GM19328 (cell line): ENCODE measurements around the gene SRCAP.

ENCODE experiments used
- ATAC-seq: cut with Tn5 transposase; IDR thresholded peaks from one replicate; pipeline ENCODE4 v1.9.1; 2021; ENCODE audit warnings: mild to moderate bottlenecking, moderate library complexity; ENCODE audit not compliant: unreplicated experiment

The SRCAP gene

DNA sequence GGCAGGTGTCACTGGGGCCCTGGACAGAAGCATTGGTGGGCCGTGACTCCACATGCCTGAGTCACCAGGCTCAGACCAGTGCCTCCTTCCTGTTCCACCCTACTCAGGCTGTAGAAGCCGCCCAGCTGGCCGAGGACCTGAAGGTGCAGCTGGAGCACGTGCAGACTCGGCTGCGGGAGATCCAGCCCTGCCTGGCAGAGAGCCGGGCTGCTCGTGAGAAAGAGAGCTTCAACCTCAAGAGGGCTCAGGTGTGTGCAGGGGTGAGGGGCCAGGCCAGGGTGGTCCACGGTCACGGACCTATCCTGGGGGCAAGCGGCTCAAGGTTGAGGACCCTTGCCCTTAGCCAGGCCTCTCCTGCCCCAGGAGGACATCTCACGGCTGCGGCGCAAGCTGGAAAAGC lies 72.8 kb downstream of the SRCAP start:
- ATAC-seq = no peak

DNA sequence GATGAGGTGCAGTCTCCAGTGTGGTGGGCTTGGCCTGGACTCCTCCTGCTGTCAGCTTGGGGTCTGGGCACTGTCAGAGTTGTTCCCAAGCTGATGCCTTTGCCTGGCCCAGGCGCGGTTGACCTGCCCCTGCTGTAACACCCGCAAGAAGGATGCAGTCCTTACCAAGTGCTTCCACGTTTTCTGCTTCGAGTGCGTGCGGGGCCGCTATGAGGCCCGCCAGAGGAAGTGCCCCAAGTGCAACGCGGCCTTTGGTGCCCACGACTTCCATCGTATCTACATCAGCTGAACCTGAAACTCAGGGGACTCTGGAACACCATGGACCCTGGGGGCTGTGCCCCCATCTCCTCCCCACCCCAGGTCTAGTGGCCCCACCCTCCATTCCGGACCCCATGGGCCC lies 74.9 kb downstream of the SRCAP start:
- no peak for ATAC-seq

DNA sequence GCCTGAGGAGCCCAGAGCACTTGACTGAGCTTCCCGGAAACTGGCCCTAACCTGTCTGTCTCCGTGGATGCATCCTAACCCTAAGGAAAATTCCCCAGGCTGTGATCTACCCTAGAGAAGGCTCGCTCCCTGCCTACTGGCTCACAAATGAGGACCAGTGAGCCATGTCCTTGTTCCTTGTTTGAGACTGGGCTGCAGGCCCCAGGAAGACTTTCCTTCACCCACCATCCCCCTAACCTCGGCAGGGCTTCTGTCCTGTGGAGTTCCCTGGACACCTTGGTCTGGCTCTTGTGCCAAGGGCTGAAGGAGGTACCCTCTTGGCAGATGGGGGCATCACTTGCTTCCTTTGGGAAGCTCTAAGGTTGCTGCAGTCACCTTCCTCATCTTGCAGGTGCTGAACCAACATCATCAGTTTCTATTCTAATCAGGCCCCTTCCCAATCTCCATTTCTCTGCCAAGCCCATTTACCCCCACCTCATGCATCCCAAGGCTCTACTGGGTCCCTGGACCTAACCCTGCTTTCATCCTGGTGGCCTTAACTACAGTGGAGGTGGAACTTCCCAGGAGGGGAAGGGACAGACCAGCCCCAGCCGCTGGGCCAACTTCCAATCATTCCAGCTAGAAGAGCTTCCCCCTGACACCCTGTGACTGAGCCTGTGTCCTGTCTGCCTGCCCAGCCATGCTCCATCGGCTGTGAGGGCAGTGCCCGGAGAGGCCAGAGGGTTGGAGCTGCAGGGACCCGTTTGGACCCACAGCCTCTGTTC lies 75.6 kb downstream of the SRCAP start:
- no peak for ATAC-seq

DNA sequence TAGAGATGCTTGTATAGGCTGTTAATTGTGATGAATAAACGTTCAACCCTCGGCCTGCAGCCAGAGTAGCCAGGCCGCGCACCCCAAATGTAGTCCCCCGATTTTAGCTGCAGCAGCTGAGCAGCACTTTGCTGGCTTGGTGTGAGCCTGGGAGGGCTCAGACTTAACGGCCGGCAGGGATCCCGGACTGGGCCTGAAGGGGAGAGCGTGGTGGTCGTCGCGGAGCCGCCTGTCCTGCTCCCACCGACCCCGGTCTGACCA lies 76.1 kb downstream of the SRCAP start:
- ATAC-seq = no peak

DNA sequence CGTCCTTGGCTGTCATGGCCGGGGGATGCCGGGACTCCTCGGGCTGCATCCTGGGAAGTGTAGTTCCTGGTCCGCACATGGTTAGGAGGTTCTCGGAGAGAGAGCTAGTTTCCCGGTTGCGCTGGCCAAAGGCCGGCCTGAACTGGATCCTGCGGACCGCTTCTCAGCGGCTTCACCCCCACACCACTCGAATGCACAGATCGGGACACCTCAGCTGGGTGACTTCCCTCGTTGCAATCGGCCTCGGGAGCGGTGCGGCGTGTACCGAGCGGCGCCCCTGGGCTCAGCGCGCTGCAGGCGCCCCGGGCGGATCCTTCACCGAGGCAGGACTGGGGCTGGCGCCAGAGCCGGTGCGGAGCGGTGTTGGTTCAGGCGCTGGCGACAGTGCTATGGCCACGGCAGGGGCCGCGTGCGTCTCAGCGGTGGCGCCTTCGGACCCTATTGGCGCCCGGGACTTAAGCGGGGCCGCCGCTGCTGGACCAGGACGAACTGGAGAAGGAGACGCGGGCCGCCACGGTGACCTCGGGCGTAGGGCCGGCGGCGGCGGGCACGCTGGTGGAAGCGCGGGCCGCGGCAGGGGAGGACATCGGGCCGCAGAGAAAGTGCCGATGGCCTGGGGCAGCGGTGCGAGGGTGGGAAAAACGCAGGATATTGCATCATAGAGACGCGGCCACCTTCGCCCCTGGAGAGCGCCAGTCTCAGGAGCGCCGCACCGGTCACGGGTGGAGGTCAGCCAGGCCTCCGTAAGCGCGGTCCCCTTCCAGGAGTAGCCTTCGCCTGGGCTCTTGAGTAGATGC lies 76.6 kb downstream of the SRCAP start:
- no peak for ATAC-seq

DNA sequence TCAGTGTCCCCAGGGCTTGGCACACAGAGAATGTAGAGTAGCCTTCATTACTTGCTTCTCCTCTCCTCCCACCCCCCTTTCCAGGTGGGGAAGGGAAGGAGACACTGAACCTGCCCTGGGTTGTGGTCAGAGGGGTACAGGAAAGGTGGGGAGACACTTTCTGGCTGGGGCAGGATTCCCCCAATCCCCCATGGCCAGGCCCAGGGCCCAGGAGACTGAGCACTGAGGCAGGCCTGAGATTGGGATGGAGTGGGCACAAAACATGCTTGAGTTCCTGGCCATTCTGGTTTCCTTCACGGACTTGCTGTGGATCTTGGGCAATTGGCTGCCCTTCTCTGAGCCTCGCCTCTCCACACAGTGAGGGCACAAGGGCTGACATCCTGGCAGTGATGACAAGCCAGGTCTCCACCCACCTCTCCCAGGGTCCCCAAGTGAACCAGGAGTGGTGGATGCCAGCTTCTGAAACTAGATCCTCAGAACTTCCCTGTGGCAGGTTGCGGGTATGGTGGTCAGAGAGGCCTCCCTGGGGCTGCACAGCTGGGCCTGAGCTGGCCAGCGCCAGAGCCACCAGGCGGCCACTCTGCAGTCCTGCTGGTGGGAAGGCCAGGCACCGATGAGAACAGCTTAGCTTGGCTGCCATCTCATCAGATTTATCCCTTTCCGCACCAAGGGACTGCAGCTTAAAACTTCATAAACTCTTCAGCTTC lies 78.8 kb downstream of the SRCAP start:
- ATAC-seq = no peak

DNA sequence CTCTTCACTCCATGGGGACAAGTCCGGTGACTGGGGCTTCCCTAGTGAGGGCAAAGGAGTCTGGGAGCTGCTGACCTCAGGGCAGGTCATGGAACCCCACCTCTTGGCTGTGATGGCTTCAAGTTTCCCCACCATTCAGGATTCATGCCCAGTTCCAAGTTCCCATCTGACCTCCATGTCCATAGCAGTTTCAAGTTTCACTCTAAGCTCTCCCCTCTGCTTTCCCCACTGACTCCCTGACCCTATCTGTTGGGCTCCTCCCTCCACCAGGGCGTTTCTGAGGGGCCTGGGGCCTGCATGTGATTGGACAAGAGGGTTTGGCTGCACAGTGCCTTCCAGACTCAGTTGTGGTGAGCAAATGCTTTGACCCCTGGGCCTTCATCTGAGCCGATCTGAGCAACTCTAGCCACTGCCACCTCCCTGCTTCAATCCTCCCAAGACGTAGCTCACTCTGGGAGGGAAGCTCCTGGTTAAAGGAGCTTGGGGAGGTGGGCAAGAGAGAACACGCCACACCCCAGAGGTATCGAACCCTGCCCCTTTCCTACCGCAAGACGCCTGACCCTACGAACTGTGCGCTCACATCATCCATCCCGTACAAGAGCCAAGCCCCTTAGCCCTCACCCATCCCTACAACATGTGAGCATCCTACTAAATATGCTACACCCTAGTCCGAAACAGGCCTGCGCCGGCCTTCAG lies 79.7 kb downstream of the SRCAP start:
- ATAC-seq = no peak

DNA sequence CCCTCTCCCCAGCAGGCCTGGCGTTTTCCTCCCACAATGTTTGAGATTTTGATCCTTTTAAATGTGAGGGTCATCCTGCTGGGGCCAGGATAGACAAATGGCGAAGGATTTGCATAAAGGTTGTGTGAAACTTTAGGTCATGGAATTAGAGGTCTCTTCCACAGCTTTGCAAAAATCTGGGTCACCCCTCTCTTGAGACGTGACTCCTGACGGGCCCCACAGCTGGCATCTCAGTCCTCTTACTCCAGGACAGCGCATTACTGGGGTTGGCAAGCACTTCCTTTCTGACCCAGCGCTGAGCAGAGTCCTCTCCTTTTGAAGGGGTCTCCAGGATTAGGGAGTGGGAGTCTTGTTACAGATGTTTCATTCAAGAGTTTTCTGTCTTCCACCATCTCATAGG lies 80.6 kb downstream of the SRCAP start:
- no peak for ATAC-seq

DNA sequence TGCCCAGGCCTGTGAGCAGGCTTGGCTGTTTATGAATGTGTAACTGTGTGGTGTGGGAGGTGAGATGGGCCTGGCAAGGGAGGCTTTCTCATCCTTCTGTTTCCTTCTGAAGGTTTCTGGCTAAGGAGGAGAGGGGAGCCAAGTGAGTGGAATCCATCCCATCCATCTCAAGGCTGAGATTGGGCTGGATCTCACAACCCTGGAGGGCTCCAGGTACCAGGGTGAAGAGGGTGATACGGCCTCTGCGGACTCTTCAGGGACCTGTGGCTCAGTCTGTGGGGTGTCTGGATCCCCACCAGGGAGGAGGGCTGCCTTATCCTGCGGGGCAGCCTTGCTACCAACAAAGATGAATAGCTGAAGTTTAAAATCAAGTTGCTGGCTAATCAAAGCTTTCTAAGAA lies 81.0 kb downstream of the SRCAP start:
- ATAC-seq = no peak

DNA sequence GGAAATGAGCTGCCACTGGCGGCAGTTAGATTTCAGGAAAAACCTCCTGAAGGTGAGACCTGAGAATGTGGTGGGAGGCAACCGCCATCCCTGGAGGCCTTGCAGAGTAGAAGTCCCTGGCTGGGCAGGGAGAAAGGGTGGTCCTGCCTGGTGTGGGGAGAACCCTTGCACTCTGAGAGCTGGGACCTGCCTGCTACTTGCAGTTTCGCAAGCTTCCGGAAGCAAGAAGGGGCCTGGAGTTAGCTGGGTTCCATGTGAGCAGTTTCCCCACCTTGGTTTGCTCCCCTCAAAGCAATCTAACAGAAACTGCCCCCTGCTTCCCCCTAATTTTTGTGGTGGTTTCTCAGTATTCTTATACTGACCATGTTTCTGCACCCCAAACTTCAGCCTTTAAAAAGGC lies 81.6 kb downstream of the SRCAP start:
- no peak for ATAC-seq

DNA sequence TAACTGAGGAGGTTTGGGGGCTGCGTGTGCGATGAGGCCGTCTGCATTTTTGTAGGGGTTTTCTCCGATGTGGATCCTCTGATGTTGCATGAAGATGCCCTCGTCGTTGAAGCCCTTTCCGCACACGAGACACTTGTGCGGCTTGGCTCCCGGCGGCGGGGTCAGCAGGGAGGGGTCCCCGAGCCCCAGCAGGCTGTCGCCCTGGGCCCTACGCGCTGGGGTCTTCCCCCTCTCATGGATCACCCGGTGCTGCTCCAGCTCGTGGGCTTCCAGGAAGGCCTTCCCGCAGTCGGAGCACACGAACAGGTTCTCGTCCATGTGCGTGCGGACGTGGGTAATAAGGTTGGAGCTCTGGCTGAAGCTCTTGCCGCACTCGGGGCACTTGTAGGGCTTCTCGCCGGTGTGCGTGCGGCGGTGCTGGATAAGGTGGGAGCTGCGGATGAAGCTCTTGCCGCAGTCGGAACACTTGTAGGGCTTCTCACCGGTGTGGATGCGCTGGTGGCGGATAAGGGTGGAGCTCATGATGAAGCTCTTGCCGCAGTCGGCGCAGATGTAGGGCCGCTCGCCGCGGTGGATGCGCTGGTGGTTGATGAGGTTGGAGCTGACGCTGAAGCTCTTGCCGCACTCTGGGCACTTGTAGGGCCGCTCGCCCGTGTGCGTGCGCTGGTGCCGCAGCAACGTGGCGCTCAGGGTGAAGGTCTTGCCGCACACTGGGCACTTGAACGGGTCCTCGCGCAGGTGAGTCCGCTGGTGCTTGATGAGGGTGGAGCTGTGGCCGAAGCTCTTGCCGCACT lies 83.7 kb downstream of the SRCAP start:
- ATAC-seq = no peak

DNA sequence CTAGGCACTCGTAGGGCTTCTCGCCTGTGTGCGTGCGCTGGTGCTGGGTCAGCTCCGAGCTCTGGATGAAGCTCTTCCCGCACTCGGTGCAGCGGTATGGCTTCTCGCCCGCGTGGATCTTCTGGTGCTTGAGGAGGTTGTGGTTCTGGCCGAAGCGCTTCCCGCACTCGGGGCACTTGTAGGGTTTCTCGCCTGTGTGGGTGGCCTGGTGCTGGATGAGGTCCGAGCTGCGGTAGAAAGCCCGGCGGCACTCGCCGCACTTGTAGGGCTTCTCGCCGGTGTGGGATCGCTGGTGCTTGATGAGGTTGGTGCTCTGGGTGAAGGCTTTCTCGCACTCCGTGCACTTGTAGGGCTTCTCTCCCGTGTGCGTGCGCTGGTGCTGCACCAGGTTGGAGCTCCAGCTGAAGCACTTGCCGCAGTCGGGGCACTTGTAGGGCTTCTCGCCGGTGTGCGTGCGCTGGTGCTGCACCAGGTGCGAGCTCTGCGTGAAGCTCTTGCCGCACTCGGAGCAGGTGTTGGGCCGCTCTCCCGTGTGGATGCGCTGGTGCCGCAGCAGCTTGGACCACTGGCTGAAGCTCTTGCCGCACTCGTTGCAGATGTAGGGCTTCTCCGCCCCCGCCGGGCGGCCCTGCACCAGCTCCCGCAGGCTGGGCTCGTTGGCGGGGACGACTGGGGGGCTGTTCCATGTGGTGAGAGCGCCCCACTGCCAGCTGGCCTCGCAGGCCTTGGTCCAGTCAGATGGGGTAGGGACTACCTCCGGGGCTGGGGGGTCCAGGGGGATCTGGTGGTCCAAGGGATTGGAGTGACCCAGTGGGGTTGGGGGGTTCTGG lies 84.5 kb downstream of the SRCAP start:
- ATAC-seq = no peak

DNA sequence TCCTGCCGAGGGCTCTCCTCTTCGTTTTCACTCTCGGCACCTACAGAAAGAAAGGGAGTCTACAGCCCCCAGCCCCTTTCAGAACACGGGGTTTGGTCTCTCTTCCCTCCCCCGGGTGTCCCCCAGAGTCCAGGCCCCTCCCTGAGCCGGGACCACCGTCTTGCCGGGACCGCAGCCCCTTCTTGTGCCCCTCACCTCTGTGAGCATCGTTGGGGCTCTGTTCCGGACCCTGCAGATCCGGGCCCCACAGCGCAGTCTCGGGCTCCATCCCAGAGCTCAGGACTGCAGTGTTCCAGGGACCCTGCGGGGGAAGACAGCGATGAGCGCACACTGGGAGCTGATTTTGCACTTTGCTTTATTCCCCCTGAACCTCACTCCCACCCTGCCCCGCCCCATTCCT lies 85.2 kb downstream of the SRCAP start:
- ATAC-seq = no peak

DNA sequence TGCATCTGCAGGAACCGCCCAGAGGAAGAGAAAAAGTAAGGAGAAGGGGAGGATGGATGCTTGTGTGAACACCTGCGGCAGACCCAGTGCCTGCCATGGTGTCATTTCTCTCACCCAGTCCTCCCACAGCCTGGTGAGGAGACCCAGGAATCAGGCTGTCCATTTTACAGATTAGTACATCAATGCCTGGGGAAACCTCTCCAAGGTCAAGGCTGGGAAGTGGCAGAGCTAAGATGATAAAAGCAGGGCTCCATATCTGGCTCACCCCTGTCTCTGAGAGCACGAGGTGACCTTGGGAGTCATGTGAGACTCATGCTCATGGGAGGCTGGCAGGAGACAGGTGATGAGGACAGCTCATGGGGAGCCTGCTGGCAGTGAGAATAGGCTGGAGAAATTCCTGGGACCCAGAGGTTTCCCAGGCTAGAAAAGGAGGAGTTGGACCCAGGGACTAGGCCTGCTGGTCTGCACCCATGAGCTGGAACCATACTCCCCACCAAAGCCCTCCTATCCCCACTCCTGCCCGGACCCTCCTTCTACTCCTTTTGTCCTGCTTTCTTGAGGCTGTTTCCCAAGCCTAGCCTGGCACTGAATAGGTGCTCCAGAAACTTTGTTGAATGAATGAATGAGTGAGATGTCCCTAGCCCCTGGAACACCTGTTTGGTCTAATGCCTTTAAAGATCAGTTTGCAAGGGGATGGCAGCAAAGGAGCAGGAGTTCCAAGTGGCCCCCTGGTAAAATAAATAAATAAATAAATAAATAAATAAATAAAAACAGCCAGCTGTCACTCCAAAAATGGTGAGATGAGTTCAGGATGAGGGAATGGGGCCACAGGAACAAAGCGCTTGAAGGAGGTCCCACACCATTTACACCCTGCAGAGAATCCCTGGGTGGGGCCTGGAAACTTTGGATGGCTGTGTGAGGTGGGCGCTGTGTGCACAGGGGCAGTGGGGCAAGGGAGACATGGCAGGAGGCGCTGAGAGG lies 86.4 kb downstream of the SRCAP start:
- no peak for ATAC-seq

DNA sequence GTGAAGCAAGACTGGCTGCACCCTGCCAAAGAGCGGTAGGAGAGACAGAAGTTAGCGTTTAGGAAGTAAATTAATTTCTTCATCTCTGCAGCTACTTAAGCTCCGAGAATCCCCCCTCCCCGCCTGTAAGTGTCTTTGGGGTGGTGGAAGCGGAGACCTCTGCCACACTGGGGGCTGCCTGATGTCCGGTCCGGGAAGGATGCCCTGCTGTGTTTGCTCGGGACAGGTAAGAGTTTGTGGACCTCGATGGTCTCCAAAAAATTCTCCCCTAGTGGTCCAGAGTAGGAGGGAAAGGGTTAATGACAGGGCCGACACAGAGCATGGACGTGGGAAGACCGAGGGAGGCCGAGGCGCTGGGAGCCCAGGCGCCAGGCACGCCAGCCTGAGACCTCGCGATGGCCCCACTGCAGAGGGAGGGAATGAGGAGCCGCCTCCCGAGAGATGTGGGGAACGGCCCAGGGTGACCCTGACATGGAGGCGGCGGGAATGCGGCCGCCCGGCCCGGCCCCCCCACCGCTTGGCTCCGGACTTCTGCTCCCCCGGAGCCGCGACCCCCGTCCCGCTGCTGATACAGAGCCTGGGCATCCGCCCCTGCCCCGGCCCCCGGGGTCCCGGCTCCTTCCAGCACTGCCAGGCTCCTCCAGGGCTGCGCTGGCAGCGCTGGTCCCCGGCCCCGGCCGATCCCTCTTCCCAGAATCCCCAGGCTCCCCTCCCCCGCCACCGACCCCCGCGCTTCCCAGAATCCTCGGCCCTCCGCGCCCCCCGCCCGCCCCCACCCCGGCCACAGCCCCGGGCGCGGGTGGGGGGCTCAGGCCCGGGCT lies 87.4 kb downstream of the SRCAP start:
- ATAC-seq = no peak

DNA sequence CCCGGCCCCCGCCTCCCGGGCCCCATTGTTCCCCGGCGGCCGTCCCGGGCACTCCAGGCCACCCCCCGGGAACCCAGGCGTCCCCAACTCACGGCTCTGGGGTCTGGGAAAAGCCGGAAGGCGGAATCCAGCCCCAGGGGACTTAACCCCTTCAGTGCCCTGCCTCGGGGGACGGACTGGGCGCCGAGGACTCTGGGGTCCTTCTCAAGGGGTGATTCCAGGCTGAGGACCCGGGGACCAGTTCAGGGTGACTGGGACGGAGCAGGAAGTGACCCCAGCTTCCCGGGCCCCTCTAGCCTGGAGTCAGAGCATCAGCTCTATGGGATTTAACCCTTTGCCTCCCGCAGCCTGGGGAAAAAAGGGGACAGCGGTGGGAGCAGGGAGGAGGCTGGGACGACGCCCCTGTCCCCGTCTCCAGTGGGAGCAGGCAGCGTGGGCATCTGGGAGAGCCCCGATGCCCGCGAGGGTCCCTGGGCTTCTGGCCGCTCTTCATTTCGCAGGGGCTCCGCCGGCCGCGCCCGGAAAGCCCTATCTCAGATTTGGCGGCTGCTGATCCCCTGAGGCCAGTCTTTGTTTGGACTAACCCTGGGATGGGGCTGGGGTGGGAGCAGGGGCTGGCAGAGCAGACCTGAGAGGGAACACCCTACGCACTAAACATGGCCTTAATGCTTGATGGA lies 88.1 kb downstream of the SRCAP start, which contains the start of gene ZNF629:
TSS of gene ZNF629 (minus strand) at position 270 of the 677 bp plus-strand sequence. CDS start 2,723 bp downstream, outside the sequence.
- ATAC-seq = no peak
